GM12878 (cell line): ENCODE data around the gene SP2.

ENCODE experiments used
- BMI1 ChIP-seq: fragments of 450-650 bp; IDR thresholded peaks from 2 replicates; pipeline ENCODE4 v1.6.1; 2016; ENCODE audit warnings: mild to moderate bottlenecking, moderate library complexity, borderline replicate concordance
- CHD2 ChIP-seq: IDR thresholded peaks from 2 replicates; pipeline ENCODE4 v1.6.1; 2011; ENCODE audit warnings: low read depth, low read length, improper control_type of control experiment, borderline replicate concordance
- EP300 ChIP-seq, 2 experiments: fragments of 150-350 bp in 1 of 2; IDR thresholded peaks; 2 replicates each; pipeline ENCODE4 v1.6.1; 2011 to 2012; ENCODE audit warnings: low read depth in 2 of 2, low read length in 2 of 2, borderline replicate concordance in 1 of 2, improper control_type of control experiment in 1 of 2, inconsistent platforms in 1 of 2; ENCODE audit not compliant: control insufficient read depth in 1 of 2
- RFX5 ChIP-seq: IDR thresholded peaks from 2 replicates; pipeline ENCODE4 v1.6.1; 2011; ENCODE audit warnings: low read depth, low read length, improper control_type of control experiment
- SIN3A ChIP-seq: IDR thresholded peaks from 2 replicates; pipeline ENCODE4 v1.6.1; 2012; ENCODE audit warnings: low read depth, low read length, improper control_type of control experiment
- SP1 ChIP-seq: IDR thresholded peaks from one replicate; pipeline ENCODE4 v1.6.1; 2011; ENCODE audit warnings: low read depth, low read length

DNA sequence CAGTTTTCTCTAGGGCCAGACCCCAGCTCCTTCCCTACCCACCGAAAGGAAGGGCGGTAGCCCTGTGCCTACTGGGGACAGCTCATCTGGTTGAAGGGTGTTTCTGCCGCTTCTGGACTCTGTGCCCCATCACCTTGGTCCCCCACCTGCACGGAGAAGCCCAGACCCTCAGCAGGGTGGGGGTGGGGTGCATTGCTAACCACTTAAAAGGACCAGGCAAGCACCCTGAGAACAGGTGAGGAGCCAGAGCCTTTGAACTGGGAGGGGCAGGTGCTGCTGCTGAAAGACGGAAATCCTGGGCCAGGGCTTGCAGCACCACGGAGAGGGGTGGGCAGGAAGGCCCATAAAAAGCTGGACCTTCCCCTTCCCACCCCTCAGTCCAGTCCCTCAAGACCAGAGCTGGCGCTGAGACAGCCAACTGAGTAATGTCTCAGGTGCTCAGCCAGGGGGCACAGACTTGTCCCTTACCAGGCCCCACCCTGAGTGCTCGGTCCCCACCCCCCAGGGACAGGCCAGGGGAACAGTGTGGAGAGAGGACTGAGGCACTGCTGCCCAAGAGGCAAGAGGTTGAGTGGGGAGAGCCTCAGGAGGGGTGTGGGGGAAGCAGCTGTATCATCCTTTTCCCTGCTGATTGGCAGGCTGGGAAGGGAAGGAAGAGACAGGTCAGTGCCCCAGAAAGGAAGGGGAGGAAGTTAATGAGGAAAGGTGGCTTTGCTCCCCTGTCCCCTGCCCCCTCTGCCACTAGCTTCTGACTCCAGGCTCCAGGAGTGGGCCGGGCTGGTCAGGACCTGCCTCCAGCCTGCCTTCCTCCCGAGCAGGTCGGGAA lies 10.9 kb upstream of the SP2 start:
- TF ChIP-seq EP300 (IDR thresholded peaks at IDR 0.05; ENCODE audit: borderline replicate concordance in 1 of 2, control insufficient read depth in 1 of 2, low read depth in 2 of 2, low read length in 2 of 2) (no peak), RFX5 (no peak), SIN3A (no peak), BMI1 (no peak), SP1 (no peak), CHD2 (no peak)
